ENCODE results near the gene GAL3ST3.

Gene GAL3ST3

DNA sequence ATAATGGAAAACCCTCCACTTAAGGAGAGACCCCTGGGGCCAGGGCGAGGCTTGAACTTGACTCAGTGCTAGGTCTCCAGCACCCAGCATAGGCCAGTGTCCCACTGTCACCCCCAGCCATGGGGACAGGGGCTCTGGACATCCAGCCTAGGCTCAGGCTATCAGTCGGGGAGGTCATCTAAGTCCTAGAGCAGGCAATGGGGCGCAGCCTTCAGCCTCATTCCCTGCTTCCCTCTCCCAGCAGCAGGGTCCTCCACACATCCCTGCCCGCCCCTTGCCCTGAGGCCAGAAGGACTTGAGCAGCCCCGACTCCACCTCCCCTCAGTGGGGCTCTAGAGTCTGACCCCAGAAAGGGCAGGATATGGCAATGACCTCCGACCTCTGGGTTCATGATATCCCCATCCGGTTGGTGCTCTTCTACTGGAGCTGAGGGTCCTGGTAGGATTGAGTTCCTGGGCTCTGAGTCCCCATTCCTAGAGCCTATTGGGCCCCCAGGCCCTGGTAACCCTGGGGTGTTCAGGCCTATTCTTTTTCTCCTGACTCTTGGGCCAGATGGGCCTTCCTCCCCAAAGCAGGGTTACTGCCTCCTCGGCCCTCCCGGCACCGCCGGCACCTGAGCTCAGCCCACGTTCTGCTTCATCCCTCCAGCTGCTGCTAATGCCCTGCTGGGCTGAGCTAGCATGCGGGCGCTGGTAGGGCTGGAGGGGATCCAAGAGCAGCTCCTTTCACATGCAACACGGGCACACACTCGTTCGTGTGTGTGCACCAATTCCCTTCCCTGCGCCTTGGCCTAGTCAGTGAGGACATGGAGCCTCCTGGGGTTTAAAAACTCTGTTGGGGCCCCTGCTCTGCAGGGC, 32.8 kb downstream of the GAL3ST3 start:
- Mint-ChIP-seq H3K27ac (no peak overlapping the region), H3K9me3 (no peaks in the 10 kb centered on the region), H3K4me3 (no peak overlapping the region), H3K27me3 (ENCODE audit: low read depth) (peaks cover 8% of the 10 kb centered on the region), H3K4me1 (no peaks in the 10 kb centered on the region), H3K36me3 (ENCODE audit: low read depth) (no peaks in the 10 kb centered on the region)
- TF ChIP-seq CTCF (IDR thresholded peaks at IDR 0.05; ENCODE audit: unreplicated experiment in 3 of 3), result no peak

DNA sequence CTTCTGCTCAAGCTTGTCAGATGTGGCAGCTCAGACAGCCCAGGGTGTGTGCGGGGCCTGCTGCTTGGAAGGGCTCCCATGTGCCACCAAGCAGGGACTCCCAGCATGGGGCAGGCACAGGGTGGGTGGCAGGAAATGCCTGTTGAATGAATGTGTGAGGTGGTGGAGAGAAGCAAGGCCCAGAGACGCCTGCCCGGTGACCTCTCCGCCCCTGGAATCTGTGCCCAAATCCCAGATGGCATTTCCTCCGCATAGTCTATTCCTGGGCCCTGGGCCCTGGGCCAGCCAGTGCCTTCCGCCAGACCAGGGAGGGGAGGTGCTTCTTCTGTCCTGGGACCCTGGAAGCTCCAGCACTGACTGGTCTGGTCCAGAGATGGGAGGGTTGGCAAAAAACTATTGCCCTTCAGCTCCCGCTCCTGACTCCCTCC, 33.5 kb downstream of the GAL3ST3 start:
- Mint-ChIP-seq H3K27me3 (ENCODE audit: low read depth) (peaks cover 12% of the 10 kb centered on the region), H3K9me3 (no peaks in the 10 kb centered on the region), H3K36me3 (ENCODE audit: low read depth) (no peaks in the 10 kb centered on the region), H3K27ac (no peak overlapping the region), H3K4me1 (no peaks in the 10 kb centered on the region), H3K4me3 (no peak overlapping the region)
- TF ChIP-seq CTCF (IDR thresholded peaks at IDR 0.05; ENCODE audit: unreplicated experiment in 3 of 3), result no peak

GRCh38 chr11:66014804-66015453, 34.0 kb downstream of the GAL3ST3 start:
- peaks cover 18% of the 10 kb centered on the region for H3K27me3 Mint-ChIP-seq (ENCODE audit: low read depth)
- no peaks in the 10 kb centered on the region for H3K4me1 Mint-ChIP-seq
- no peak for TF ChIP-seq CTCF (IDR thresholded peaks at IDR 0.05; ENCODE audit: unreplicated experiment in 3 of 3)
- H3K36me3 Mint-ChIP-seq (ENCODE audit: low read depth), result no peaks in the 10 kb centered on the region
- no peak overlapping the region for H3K4me3 Mint-ChIP-seq
- no peaks in the 10 kb centered on the region for H3K9me3 Mint-ChIP-seq
- no peak overlapping the region for H3K27ac Mint-ChIP-seq

DNA sequence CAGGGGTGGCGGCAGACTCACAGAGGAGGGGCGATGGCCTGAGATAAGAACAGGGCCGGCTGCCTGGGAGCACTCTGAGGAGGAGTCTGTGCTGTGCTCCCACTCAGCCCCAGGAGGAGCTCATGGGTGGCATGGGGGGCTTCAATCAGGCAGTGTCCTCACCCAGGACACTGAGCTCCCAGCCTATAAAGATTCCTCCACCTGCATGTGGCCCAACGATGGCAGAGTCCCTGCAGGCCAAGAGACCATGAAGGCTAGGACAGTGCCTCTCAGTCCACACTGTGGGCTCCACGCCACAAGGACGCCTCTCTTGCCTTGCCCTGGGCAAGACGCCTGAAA, 35.2 kb downstream of the GAL3ST3 start:
- no peaks in the 10 kb centered on the region for H3K4me1 Mint-ChIP-seq
- H3K4me3 Mint-ChIP-seq, result no peak overlapping the region
- H3K9me3 Mint-ChIP-seq, result no peaks in the 10 kb centered on the region
- no peak for TF ChIP-seq CTCF (IDR thresholded peaks at IDR 0.05; ENCODE audit: unreplicated experiment in 3 of 3)
- H3K27ac Mint-ChIP-seq, result no peak overlapping the region
- no peaks in the 10 kb centered on the region for H3K36me3 Mint-ChIP-seq (ENCODE audit: low read depth)
- peaks cover 18% of the 10 kb centered on the region for H3K27me3 Mint-ChIP-seq (ENCODE audit: low read depth)

DNA sequence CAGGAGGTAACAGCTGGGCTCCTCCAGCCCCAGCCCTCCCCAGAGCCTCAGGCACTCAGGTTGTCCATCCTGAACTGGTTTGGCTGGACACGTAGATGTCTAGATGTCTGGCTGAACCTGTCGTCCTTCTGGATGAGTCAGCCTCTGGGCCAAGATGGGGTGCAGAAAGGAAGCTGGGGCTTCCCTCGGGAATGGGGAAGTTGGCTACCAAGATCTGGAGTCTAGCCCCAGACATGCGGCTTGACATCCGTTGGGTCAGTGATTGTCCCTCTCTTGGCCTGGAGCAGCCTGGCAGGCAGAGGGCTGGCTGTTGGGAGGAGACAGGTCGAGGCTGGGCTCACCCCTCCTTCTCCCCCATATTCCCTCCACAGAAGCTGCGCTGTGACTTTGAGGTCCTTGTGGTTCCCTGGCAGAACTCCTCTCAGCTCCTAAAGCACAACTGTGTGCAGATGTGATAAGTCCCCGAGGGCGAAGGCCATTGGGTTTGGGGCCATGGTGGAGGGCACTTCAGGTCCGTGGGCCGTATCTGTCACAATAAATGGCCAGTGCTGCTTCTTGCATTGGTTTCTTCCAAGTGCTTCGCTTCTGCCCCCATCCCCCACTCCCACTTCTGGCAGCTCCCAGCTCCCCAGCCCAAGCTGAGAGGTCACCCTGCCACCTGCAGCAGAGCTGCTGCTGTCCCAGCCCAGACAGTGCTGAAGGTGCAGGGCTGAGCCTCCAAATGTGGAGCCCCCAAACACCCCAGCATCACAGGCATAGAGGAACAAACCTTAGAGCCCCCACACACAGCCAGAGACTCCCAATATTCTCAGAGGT, 35.8 kb downstream of the GAL3ST3 start:
- no peaks in the 10 kb centered on the region for H3K9me3 Mint-ChIP-seq
- H3K4me1 Mint-ChIP-seq, result no peaks in the 10 kb centered on the region
- no peak for TF ChIP-seq CTCF (IDR thresholded peaks at IDR 0.05; ENCODE audit: unreplicated experiment in 3 of 3)
- H3K4me3 Mint-ChIP-seq, result no peak overlapping the region
- H3K27me3 Mint-ChIP-seq (ENCODE audit: low read depth), result peaks cover 18% of the 10 kb centered on the region
- no peaks in the 10 kb centered on the region for H3K36me3 Mint-ChIP-seq (ENCODE audit: low read depth)
- H3K27ac Mint-ChIP-seq, result no peak overlapping the region
